Testis (tissue), 3 donors: Measurements from ENCODE around the gene FSTL4. TPM values are rescaled to one million over a fixed set of nuclear protein-coding genes. Genes with fewer than 3 reads are reported as not detected.

Experiments used
- DNase-seq: peaks from one replicate; pipeline ENCODE4 v3.0.0-alpha.2; 2019
- H3K27ac ChIP-seq, 2 donors: fragments of 200-600 bp; sonication (generic); one replicate each; pipeline ENCODE4 v1.5.1; 2019
- H3K27me3 ChIP-seq: fragments of 200-600 bp; sonication (generic); one replicate; pipeline ENCODE4 v1.5.1; 2019
- H3K36me3 ChIP-seq: fragments of 200-600 bp; sonication (generic); one replicate; pipeline ENCODE4 v1.5.1; 2017; ENCODE audit warnings: low read depth; ENCODE audit errors: missing control alignments
- H3K4me1 ChIP-seq: fragments of 200-600 bp; sonication (generic); one replicate; pipeline ENCODE4 v1.5.1; 2019
- H3K4me3 ChIP-seq, 2 donors: fragments of 200-600 bp; sonication (generic); one replicate each; pipeline ENCODE4 v1.5.1; 2017 to 2019
- H3K9me3 ChIP-seq: fragments of 200-600 bp; sonication (generic); one replicate; pipeline ENCODE4 v1.5.1; 2017
- CTCF ChIP-seq, 3 experiments: fragments of 450-650 bp in 2 of 3; fragments of 200-600 bp in 1 of 3; sonication (generic) in 1 of 3; IDR thresholded peaks; one replicate each; pipeline ENCODE4 v1.5.1; 2016 to 2019; ENCODE audit warnings: antibody characterized with exemption in 3 of 3, mild to moderate bottlenecking in 2 of 3, moderate library complexity in 1 of 3
- POLR2A ChIP-seq: fragments of 450-650 bp; IDR thresholded peaks from one replicate; pipeline ENCODE4 v1.6.1; 2017; ENCODE audit warnings: antibody characterized with exemption, mild to moderate bottlenecking, moderate library complexity
- WGBS, 2 donors: methylation state at CpG; one replicate each; pipeline ENCODE4 v1.1.5; 2018; 5-methylcytosine and 5-hydroxymethylcytosine counted together
- intact Hi-C: fragments of 100-400 bp; cut with DNase I; formaldehyde crosslinking; loops from one replicate; pipeline ENCODE4 v1.15.1; 2023; ENCODE audit warnings: low total_unique reads
- polyA plus RNA-seq: library from polyadenylated mRNA; stranded (reverse); fragments of 350-450 nt; fragmentation: Illumina TruSeq; extraction: RNeasy Lipid Tissue Mini Kit (QIAGEN cat#74804); gene quantifications from one replicate; pipeline ENCODE4 v1.2.3, GENCODE V29; 2014; ENCODE audit warnings: low read depth, low replicate concordance; ENCODE audit not compliant: insufficient read depth
- total RNA-seq, 2 donors: library from RNA; depleted of rRNA; stranded (reverse); fragments of >200 nt; gene quantifications; one replicate each; pipeline ENCODE4 v1.2.3, GENCODE V29; 2016

The FSTL4 gene
- total and polyA plus RNA-seq, 3 donors from 2014 or later, result 7.1 to 8.6 (median 7.4) TPM

- TF ChIP-seq CTCF (IDR thresholded peaks at IDR 0.05) (no peak), POLR2A (no peak)
- H3K4me1 ChIP-seq, result no peaks in the 10 kb centered on the region
- intact Hi-C loops, result no loop called here
- H3K27ac ChIP-seq, result no peak overlapping the region
- no peak overlapping the region for H3K4me3 ChIP-seq
- no peaks in the 10 kb centered on the region for H3K9me3 ChIP-seq
- H3K27me3 ChIP-seq, result no peaks in the 10 kb centered on the region
- no peak for DNase-seq
- WGBS, 2 donors, result 93 to 96% methylated on average over 6 of the region's 6 CpGs
- no peaks in the 10 kb centered on the region for H3K36me3 ChIP-seq
These were observed 384.4 kb downstream of the FSTL4 start for GRCh38 chr5:133227897-133228296.

GRCh38 chr5:133227082-133227481, 385.3 kb downstream of the FSTL4 start:
- no peak overlapping the region for H3K27ac ChIP-seq
- no peak for DNase-seq
- TF ChIP-seq POLR2A (no peak), CTCF (IDR thresholded peaks at IDR 0.05) (no peak)

GRCh38 chr5:133226186-133226585, 386.2 kb downstream of the FSTL4 start:
- 67 to 90% methylated on average over 1 of the region's 1 CpG for WGBS, 2 donors

More at GRCh38 chr5:133227082-133227481, 385.3 kb downstream of the FSTL4 start:
- Histone ChIP-seq H3K4me3 (no peak overlapping the region), H3K4me1 (no peaks in the 10 kb centered on the region), H3K36me3 (no peaks in the 10 kb centered on the region), H3K9me3 (no peaks in the 10 kb centered on the region), H3K27me3 (no peaks in the 10 kb centered on the region)
- WGBS, 2 donors, result 71 to 86% methylated on average over 3 of the region's 3 CpGs
- intact Hi-C loops, result no loop called here

GRCh38 chr5:133225671-133226152, 386.6 kb downstream of the FSTL4 start:
- no peaks in the 10 kb centered on the region for H3K9me3 ChIP-seq
- DNase-seq, result no peak
- WGBS, 2 donors, result 88 to 92% methylated on average over 7 of the region's 7 CpGs
- H3K4me3 ChIP-seq, result no peak overlapping the region
- H3K4me1 ChIP-seq, result no peaks in the 10 kb centered on the region
- TF ChIP-seq CTCF (IDR thresholded peaks at IDR 0.05) (no peak), POLR2A (no peak)
- no peaks in the 10 kb centered on the region for H3K36me3 ChIP-seq
- intact Hi-C loops, result no loop called here
- no peaks in the 10 kb centered on the region for H3K27me3 ChIP-seq
- no peak overlapping the region for H3K27ac ChIP-seq

More at GRCh38 chr5:133226186-133226585, 386.2 kb downstream of the FSTL4 start:
- DNase-seq, result no peak
- Histone ChIP-seq H3K27me3 (no peaks in the 10 kb centered on the region), H3K9me3 (no peaks in the 10 kb centered on the region), H3K4me3 (no peak overlapping the region), H3K4me1 (no peaks in the 10 kb centered on the region), H3K36me3 (no peaks in the 10 kb centered on the region), H3K27ac (no peak overlapping the region)
- intact Hi-C loops, result no loop called here
- TF ChIP-seq POLR2A (no peak), CTCF (IDR thresholded peaks at IDR 0.05) (no peak)

- WGBS, 2 donors, result 56 to 77% methylated on average over 7 to 8 of the region's 8 CpGs
- H3K36me3 ChIP-seq, result no peaks in the 10 kb centered on the region
- H3K4me1 ChIP-seq, result no peaks in the 10 kb centered on the region
- no peak for DNase-seq
- TF ChIP-seq POLR2A, result no peak
- no peak for TF ChIP-seq CTCF (IDR thresholded peaks at IDR 0.05)
- H3K4me3 ChIP-seq, result no peak overlapping the region
- H3K9me3 ChIP-seq, result no peaks in the 10 kb centered on the region
- H3K27ac ChIP-seq, result no peak overlapping the region
- intact Hi-C loops, result no loop called here
- H3K27me3 ChIP-seq, result no peaks in the 10 kb centered on the region
These were observed 389.4 kb downstream of the FSTL4 start for GRCh38 chr5:133222979-133223378.
